ENCODE results near the gene LRRC23. TPM values are rescaled to one million over a fixed set of nuclear protein-coding genes. Genes with fewer than 3 reads are reported as not detected.

Gene LRRC23
- total and polyA plus RNA-seq, 2 of the 13 experiments (the other 11 are each of a cell fraction or from before 2014, with no cell fraction given), result 6.0 to 7.8 TPM

DNA sequence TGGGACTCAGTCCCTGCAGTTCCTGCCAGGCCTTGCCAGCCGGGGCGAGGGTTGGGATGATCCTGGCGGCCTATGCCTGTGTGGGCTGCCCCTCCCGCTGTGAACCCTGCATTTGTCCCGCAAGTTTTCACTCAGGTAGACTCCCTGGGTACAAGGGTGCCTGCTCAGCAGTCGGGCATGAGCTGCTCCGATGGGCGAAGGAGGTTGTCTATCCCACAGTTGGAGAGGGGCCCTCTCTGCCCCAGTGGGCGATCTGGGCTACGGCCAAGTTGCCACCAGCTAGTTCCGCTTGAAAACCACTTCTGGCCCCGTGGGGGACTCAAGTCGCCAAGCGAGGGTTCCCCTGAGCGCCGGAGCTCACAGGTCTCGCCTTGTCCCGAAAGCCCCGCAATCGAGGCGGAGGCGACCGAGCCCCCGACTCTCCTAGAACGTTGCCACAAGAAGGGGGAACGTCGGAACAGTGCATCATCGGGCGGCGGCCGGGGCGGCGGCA lies 37.7 kb upstream of the LRRC23 start (continued):
- TF ChIP-seq, protein P1, sequence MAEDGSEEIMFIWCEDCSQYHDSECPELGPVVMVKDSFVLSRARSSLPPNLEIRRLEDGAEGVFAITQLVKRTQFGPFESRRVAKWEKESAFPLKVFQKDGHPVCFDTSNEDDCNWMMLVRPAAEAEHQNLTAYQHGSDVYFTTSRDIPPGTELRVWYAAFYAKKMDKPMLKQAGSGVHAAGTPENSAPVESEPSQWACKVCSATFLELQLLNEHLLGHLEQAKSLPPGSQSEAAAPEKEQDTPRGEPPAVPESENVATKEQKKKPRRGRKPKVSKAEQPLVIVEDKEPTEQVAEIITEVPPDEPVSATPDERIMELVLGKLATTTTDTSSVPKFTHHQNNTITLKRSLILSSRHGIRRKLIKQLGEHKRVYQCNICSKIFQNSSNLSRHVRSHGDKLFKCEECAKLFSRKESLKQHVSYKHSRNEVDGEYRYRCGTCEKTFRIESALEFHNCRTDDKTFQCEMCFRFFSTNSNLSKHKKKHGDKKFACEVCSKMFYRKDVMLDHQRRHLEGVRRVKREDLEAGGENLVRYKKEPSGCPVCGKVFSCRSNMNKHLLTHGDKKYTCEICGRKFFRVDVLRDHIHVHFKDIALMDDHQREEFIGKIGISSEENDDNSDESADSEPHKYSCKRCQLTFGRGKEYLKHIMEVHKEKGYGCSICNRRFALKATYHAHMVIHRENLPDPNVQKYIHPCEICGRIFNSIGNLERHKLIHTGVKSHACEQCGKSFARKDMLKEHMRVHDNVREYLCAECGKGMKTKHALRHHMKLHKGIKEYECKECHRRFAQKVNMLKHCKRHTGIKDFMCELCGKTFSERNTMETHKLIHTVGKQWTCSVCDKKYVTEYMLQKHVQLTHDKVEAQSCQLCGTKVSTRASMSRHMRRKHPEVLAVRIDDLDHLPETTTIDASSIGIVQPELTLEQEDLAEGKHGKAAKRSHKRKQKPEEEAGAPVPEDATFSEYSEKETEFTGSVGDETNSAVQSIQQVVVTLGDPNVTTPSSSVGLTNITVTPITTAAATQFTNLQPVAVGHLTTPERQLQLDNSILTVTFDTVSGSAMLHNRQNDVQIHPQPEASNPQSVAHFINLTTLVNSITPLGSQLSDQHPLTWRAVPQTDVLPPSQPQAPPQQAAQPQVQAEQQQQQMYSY (CRISPR knock-in tag; IDR thresholded peaks at IDR 0.05), result no peak
- TF ChIP-seq, protein P2, sequence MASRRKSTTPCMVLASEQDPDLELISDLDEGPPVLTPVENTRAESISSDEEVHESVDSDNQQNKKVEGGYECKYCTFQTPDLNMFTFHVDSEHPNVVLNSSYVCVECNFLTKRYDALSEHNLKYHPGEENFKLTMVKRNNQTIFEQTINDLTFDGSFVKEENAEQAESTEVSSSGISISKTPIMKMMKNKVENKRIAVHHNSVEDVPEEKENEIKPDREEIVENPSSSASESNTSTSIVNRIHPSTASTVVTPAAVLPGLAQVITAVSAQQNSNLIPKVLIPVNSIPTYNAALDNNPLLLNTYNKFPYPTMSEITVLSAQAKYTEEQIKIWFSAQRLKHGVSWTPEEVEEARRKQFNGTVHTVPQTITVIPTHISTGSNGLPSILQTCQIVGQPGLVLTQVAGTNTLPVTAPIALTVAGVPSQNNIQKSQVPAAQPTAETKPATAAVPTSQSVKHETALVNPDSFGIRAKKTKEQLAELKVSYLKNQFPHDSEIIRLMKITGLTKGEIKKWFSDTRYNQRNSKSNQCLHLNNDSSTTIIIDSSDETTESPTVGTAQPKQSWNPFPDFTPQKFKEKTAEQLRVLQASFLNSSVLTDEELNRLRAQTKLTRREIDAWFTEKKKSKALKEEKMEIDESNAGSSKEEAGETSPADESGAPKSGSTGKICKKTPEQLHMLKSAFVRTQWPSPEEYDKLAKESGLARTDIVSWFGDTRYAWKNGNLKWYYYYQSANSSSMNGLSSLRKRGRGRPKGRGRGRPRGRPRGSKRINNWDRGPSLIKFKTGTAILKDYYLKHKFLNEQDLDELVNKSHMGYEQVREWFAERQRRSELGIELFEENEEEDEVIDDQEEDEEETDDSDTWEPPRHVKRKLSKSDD (CRISPR knock-in tag; IDR thresholded peaks at IDR 0.05; ENCODE audit: low read depth), result no peak
- TF ChIP-seq ZSCAN29 (CRISPR knock-in tag; conservative IDR thresholded peaks at IDR 0.05) (no peak), NCOR1 (IDR thresholded peaks at IDR 0.05; ENCODE audit: borderline replicate concordance, low read length) (no peak), ZNF713 (CRISPR knock-in tag; IDR thresholded peaks at IDR 0.05) (no peak), RFX1 (IDR thresholded peaks at IDR 0.05) (no peak), KDM5B (CRISPR knock-in tag; IDR thresholded peaks at IDR 0.05; ENCODE audit: borderline replicate concordance) (no peak), ZNF343 (CRISPR knock-in tag; IDR thresholded peaks at IDR 0.05) (no peak), ZKSCAN5 (CRISPR knock-in tag; IDR thresholded peaks at IDR 0.05) (no peak), POLR2A (IDR thresholded peaks at IDR 0.05; ENCODE audit: insufficient read depth in 1 of 2, low read depth in 2 of 2, low read length in 2 of 2) (no peak), SCMH1 (CRISPR knock-in tag; IDR thresholded peaks at IDR 0.05; ENCODE audit: borderline replicate concordance) (no peak), ZNF839 (CRISPR knock-in tag; IDR thresholded peaks at IDR 0.05; ENCODE audit: borderline replicate concordance) (no peak), ZSCAN9 (CRISPR knock-in tag; IDR thresholded peaks at IDR 0.05; ENCODE audit: borderline replicate concordance) (no peak), SIN3A (IDR thresholded peaks at IDR 0.05; ENCODE audit: borderline replicate concordance, low read depth, low read length) (no peak), KLF11 (CRISPR knock-in tag; IDR thresholded peaks at IDR 0.05) (peak; percentile 26; the same call in 1 of the 2 replicates), ZSCAN21 (CRISPR knock-in tag; IDR thresholded peaks at IDR 0.05; ENCODE audit: borderline replicate concordance) (no peak), ZNF143 (CRISPR knock-in tag; IDR thresholded peaks at IDR 0.05) (no peak), PAX8 (CRISPR knock-in tag; IDR thresholded peaks at IDR 0.05; ENCODE audit: borderline replicate concordance) (no peak), ESRRA (CRISPR knock-in tag; IDR thresholded peaks at IDR 0.05; ENCODE audit: low read depth) (0 out of 2 replicates have a peak, but pooled peaks have one; percentile 6), ZFP62 (CRISPR knock-in tag; IDR thresholded peaks at IDR 0.05) (0 out of 2 replicates have a peak, but pooled peaks have one; percentile 16)
- TF ChIP-seq, protein P3, sequence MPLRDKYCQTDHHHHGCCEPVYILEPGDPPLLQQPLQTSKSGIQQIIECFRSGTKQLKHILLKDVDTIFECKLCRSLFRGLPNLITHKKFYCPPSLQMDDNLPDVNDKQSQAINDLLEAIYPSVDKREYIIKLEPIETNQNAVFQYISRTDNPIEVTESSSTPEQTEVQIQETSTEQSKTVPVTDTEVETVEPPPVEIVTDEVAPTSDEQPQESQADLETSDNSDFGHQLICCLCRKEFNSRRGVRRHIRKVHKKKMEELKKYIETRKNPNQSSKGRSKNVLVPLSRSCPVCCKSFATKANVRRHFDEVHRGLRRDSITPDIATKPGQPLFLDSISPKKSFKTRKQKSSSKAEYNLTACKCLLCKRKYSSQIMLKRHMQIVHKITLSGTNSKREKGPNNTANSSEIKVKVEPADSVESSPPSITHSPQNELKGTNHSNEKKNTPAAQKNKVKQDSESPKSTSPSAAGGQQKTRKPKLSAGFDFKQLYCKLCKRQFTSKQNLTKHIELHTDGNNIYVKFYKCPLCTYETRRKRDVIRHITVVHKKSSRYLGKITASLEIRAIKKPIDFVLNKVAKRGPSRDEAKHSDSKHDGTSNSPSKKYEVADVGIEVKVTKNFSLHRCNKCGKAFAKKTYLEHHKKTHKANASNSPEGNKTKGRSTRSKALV (CRISPR knock-in tag; IDR thresholded peaks at IDR 0.05), result no peak
- TF ChIP-seq, protein P4, sequence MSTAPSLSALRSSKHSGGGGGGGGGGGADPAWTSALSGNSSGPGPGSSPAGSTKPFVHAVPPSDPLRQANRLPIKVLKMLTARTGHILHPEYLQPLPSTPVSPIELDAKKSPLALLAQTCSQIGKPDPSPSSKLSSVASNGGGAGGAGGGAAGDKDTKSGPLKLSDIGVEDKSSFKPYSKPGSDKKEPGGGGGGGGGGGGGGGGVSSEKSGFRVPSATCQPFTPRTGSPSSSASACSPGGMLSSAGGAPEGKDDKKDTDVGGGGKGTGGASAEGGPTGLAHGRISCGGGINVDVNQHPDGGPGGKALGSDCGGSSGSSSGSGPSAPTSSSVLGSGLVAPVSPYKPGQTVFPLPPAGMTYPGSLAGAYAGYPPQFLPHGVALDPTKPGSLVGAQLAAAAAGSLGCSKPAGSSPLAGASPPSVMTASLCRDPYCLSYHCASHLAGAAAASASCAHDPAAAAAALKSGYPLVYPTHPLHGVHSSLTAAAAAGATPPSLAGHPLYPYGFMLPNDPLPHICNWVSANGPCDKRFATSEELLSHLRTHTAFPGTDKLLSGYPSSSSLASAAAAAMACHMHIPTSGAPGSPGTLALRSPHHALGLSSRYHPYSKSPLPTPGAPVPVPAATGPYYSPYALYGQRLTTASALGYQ (CRISPR knock-in tag; IDR thresholded peaks at IDR 0.05), result no peak
